K562 (cell line): ENCODE results near the gene GPR108. TPM values are rescaled to one million over a fixed set of nuclear protein-coding genes. Genes with fewer than 3 reads are reported as not detected.

Experiments
- CTBP1 ChIP-seq: fragments of 450-650 bp; IDR thresholded peaks from 2 replicates; pipeline ENCODE4 v1.6.1; 2016; ENCODE audit warnings: borderline replicate concordance
- ESRRA ChIP-seq: fragments of 450-650 bp; IDR thresholded peaks from 2 replicates; pipeline ENCODE4 v1.6.1; 2014; ENCODE audit warnings: low read depth, mild to moderate bottlenecking, moderate library complexity, borderline replicate concordance
- ETS2 ChIP-seq: IDR thresholded peaks from 2 replicates; pipeline ENCODE4 v1.6.1; 2016; ENCODE audit warnings: borderline replicate concordance, missing genetic modification characterization, mild to moderate bottlenecking, moderate library complexity, missing compliant biosample characterization; ENCODE audit not compliant: poor library complexity, severe bottlenecking
- ETV6 ChIP-seq, 3 experiments: fragments of 150-350 bp in 1 of 3; sonication (generic) in 1 of 3; formaldehyde crosslinking in 1 of 3; IDR thresholded peaks; 2 replicates each; pipeline versions ENCODE4 v1.6.1 to v1.8.0; 2014 to 2022; ENCODE audit warnings: borderline replicate concordance in 2 of 3, low read depth in 2 of 3, antibody characterized with exemption in 1 of 3, low read length in 1 of 3, mild to moderate bottlenecking in 1 of 3, missing genetic modification reagents in 1 of 3
- FOXK2 ChIP-seq, 2 experiments: fragments of 450-650 bp; IDR thresholded peaks in 1 of 2; conservative IDR thresholded peaks in 1 of 2; 2 replicates each; pipeline ENCODE4 v1.6.1; 2016; ENCODE audit warnings: low read depth in 2 of 2, mild to moderate bottlenecking in 1 of 2
- HDAC2 ChIP-seq: fragments of 450-650 bp; IDR thresholded peaks from 2 replicates; pipeline ENCODE4 v1.6.1; 2016; ENCODE audit warnings: mild to moderate bottlenecking
- MAZ ChIP-seq, 2 experiments: fragments of 450-650 bp in 1 of 2; sonication (generic) in 1 of 2; formaldehyde crosslinking; IDR thresholded peaks in 1 of 2; conservative IDR thresholded peaks in 1 of 2; 2 replicates each; pipeline versions ENCODE4 v1.4.0 to v1.5.0; 2020; ENCODE audit warnings: mild to moderate bottlenecking in 1 of 2, missing genetic modification reagents in 1 of 2
- PCBP2 ChIP-seq: fragments of 200-400 bp; formaldehyde crosslinking; IDR thresholded peaks from 2 replicates; pipeline ENCODE4 v1.6.1; 2018; ENCODE audit warnings: low read length, low read depth, mild to moderate bottlenecking, moderate library complexity; ENCODE audit not compliant: poor library complexity, severe bottlenecking
- RAD21 ChIP-seq, 2 experiments: fragments of 250-450 bp in 1 of 2; fragments of 450-650 bp in 1 of 2; sonication (Bioruptor Pico) in 1 of 2; formaldehyde crosslinking in 1 of 2; IDR thresholded peaks in 1 of 2; conservative IDR thresholded peaks in 1 of 2; 2 replicates each; pipeline versions ENCODE4 v1.4.0 to v1.8.0; 2020 to 2022; ENCODE audit warnings: mild to moderate bottlenecking in 2 of 2, moderate library complexity in 1 of 2
- RCOR1 ChIP-seq, 2 experiments: IDR thresholded peaks; 2 replicates each; pipeline ENCODE4 v1.6.1; 2012; ENCODE audit warnings: low read depth in 2 of 2, low read length in 2 of 2, borderline replicate concordance in 1 of 2, improper control_type of control experiment in 1 of 2
- SMARCA4 ChIP-seq: fragments of 450-650 bp; IDR thresholded peaks from 2 replicates; pipeline ENCODE4 v1.6.1; 2016
- polyA plus RNA-seq, 8 experiments: library from polyadenylated mRNA; depleted of rRNA in 4 of 8; stranded (reverse) in 5 of 8; unstranded in 3 of 8; fragments of >200 nt; fragmentation: Nextera tagmentation in 2 of 8; fragmentation: Illumina TruSeq in 1 of 8; extraction: Ambion mirVana in 2 of 8; extraction: Trizol in 1 of 8; gene quantifications; 2 replicates each; pipeline versions ENCODE4 v1.2.1 to v1.2.3, GENCODE V29; 2011 to 2014; ENCODE audit warnings: inconsistent platforms in 1 of 8, missing spikeins in 1 of 8
- total RNA-seq, 7 experiments: library from RNA; depleted of rRNA in 6 of 7; stranded (reverse); fragments of >200 nt in 6 of 7; fragmentation: Illumina TruSeq in 2 of 7; extraction: Trizol in 2 of 7; gene quantifications; 2 replicates each; pipeline versions ENCODE4 v1.2.1 to v1.2.3, GENCODE V29; 2011 to 2021; ENCODE audit warnings: low replicate concordance in 1 of 7
- TF ChIP-seq, protein P1 (sequence below): sonication (generic); formaldehyde crosslinking; IDR thresholded peaks from 2 replicates; pipeline ENCODE4 v1.9.0; 2022; ENCODE audit warnings: mild to moderate bottlenecking, missing genetic modification reagents
- TF ChIP-seq, protein P2 (sequence below), 3 experiments: IDR thresholded peaks in 2 of 3; conservative IDR thresholded peaks in 1 of 3; 2 replicates each; pipeline ENCODE4 v1.5.1; 2011 to 2012; ENCODE audit warnings: low read length in 3 of 3, mild to moderate bottlenecking in 3 of 3, control low read depth in 2 of 3, improper control_type of control experiment in 1 of 3, inconsistent platforms in 1 of 3, low read depth in 1 of 3, mixed read lengths in 1 of 3, moderate library complexity in 1 of 3; ENCODE audit not compliant: insufficient read depth in 2 of 3
- TF ChIP-seq, protein P3 (sequence below), 2 experiments: fragments of 450-650 bp; IDR thresholded peaks; 2 replicates each; pipeline ENCODE4 v1.6.1; 2016; ENCODE audit warnings: mild to moderate bottlenecking in 2 of 2, borderline replicate concordance in 1 of 2, low read depth in 1 of 2, moderate library complexity in 1 of 2

The GPR108 gene
- total and polyA plus RNA-seq, 9 of the 15 experiments (the other 6 are each of a cell fraction or from before 2014, with no cell fraction given) = 2.4 to 33.2 (median 24.4) TPM

DNA sequence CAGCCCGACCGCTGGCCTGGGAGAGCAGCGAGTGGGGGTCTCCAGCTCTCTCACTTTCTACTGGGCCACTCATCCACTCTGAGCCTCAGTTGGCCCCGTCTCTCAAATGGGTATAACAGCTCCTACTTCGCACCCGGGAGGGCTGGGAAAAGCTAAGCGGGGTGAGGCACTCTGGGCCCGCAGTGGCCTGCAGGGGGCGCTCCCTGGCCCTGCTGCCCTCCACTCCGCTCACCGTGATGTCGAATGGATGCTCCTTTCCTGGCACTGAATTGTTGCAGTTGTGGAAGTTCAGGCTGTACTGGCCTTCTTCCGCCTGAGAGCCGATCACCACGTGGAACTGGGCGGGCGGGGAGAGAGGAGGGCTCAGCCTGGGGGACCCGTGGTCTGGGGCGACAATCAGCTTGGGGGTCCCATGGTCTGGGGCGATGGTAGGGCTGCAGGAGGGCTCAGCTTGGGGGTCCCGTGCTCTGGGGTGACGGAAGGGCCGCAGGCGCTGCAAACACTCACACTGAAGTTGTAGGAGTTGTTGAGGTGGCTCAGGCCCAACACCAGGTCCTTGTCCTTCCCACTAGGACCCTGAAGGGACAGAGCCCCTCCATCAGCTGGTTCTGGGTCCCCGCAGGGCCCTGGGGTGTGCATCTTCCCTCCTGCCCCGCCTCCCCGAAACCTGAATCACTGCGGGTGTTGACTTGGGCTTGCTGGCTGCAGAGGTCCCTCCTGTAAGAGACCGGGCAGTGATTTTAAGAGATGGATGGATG lies 3.9 kb downstream of the GPR108 start (continued):
- TF ChIP-seq RAD21 (CRISPR knock-in tag; conservative IDR thresholded peaks at IDR 0.05 in 1 of 2, IDR thresholded peaks at IDR 0.05 in 1 of 2) (peak in 1 of 2 experiments; percentile 40; a peak in 1 of 4 replicates), ESRRA (0 out of 2 replicates have a peak, but pooled peaks have one; percentile 15), ETV6 (IDR thresholded peaks at IDR 0.05; ENCODE audit: borderline replicate concordance in 1 of 2, low read depth in 2 of 2, low read length in 1 of 2) (no peak), ETV6 (CRISPR knock-in tag; IDR thresholded peaks at IDR 0.05; ENCODE audit: borderline replicate concordance) (no peak), ETS2 (tag) (no peak), HDAC2 (peak; percentile 83; the same call in 1 of the 2 replicates), RCOR1 (IDR thresholded peaks at IDR 0.05; ENCODE audit: borderline replicate concordance in 1 of 2, low read depth in 2 of 2, low read length in 2 of 2) (peak; percentile 44 to 86; a peak in 3 of 4 replicates), CTBP1 (0 out of 2 replicates have a peak, but pooled peaks have one; percentile 10), FOXK2 (conservative IDR thresholded peaks at IDR 0.05 in 1 of 2, IDR thresholded peaks at IDR 0.05 in 1 of 2; ENCODE audit: low read depth in 2 of 2) (no peak), MAZ (CRISPR knock-in tag; conservative IDR thresholded peaks at IDR 0.05 in 1 of 2, IDR thresholded peaks at IDR 0.05 in 1 of 2) (0 out of 4 replicates have a peak, but pooled peaks of 1 of the 2 experiments have one; percentile 14), PCBP2 (no peak), SMARCA4 (no peak)
- TF ChIP-seq, protein P1, sequence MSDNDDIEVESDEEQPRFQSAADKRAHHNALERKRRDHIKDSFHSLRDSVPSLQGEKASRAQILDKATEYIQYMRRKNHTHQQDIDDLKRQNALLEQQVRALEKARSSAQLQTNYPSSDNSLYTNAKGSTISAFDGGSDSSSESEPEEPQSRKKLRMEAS (CRISPR knock-in tag) = peak; percentile 36; the same call in 1 of the 2 replicates
- TF ChIP-seq, protein P2, sequence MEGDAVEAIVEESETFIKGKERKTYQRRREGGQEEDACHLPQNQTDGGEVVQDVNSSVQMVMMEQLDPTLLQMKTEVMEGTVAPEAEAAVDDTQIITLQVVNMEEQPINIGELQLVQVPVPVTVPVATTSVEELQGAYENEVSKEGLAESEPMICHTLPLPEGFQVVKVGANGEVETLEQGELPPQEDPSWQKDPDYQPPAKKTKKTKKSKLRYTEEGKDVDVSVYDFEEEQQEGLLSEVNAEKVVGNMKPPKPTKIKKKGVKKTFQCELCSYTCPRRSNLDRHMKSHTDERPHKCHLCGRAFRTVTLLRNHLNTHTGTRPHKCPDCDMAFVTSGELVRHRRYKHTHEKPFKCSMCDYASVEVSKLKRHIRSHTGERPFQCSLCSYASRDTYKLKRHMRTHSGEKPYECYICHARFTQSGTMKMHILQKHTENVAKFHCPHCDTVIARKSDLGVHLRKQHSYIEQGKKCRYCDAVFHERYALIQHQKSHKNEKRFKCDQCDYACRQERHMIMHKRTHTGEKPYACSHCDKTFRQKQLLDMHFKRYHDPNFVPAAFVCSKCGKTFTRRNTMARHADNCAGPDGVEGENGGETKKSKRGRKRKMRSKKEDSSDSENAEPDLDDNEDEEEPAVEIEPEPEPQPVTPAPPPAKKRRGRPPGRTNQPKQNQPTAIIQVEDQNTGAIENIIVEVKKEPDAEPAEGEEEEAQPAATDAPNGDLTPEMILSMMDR (IDR thresholded peaks at IDR 0.05 in 2 of 3, conservative IDR thresholded peaks at IDR 0.05 in 1 of 3; ENCODE audit: insufficient read depth in 2 of 3, low read depth in 1 of 3, low read length in 3 of 3) = peak; percentile 60 to 77 (median 65)
- TF ChIP-seq, protein P3, sequence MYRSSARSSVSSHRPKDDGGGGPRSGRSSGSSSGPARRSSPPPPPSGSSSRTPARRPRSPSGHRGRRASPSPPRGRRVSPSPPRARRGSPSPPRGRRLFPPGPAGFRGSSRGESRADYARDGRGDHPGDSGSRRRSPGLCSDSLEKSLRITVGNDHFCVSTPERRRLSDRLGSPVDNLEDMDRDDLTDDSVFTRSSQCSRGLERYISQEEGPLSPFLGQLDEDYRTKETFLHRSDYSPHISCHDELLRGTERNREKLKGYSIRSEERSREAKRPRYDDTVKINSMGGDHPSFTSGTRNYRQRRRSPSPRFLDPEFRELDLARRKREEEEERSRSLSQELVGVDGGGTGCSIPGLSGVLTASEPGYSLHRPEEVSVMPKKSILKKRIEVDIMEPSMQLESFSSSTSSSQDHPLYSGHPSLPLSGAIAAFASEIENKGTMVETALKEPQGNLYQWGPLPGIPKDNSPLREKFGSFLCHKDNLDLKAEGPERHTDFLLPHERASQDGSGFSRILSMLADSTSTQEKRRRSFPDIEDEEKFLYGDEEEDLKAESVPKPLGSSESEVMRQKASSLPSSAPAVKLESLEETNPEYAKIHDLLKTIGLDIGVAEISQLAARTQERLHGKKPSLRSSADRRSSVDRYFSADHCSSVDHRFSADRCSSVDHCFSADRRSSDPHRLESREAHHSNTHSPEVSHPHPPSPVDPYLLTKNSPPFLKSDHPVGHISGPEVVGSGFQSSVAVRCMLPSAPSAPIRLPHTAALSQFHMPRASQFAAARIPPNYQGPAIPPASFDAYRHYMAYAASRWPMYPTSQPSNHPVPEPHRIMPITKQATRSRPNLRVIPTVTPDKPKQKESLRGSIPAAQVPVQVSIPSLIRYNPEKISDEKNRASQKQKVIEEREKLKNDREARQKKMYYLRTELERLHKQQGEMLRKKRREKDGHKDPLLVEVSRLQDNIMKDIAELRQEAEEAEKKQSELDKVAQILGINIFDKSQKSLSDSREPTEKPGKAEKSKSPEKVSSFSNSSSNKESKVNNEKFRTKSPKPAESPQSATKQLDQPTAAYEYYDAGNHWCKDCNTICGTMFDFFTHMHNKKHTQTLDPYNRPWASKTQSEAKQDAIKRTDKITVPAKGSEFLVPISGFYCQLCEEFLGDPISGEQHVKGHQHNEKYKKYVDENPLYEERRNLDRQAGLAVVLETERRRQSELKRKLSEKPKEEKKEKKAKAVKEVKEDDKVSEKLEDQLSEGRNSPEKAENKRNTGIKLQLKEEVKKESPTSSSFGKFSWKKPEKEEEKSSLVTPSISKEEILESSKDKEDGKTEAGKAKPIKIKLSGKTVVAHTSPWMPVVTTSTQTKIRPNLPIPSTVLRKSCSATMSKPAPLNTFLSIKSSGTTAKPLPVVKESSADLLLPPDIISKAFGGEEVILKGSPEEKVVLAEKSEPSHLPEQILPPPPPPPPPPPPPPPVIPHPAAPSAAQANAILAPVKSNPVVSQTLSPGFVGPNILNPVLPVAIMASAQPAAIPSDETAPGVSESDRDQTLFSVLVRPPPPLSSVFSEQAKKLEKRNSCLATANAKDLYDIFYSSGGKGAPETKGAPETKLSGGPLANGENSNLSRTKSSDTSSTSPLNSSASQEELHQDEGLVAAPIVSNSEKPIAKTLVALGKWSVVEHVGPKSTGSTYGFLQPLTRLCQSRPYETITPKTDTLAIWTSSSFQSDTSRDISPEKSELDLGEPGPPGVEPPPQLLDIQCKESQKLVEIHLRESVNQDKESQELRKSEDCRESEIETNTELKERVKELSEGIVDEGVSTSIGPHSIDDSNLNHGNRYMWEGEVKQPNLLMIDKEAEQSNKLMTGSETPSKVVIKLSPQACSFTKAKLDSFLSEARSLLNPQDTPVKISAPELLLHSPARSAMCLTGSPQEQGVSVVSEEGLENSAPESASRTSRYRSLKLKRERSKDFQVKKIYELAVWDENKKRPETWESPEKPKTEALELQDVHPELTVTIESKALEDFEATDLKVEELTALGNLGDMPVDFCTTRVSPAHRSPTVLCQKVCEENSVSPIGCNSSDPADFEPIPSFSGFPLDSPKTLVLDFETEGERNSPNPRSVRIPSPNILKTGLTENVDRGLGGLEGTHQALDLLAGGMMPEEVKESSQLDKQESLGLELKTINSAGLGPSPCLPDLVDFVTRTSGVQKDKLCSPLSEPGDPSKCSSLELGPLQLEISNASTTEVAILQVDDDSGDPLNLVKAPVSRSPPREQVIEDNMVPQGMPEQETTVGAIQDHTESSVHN (IDR thresholded peaks at IDR 0.05; ENCODE audit: borderline replicate concordance in 1 of 2, low read depth in 1 of 2) = no peak
